Neural progenitor cell (in vitro differentiated cells): ENCODE data around the gene METTL23. TPM values are rescaled to one million over a fixed set of nuclear protein-coding genes. Genes with fewer than 3 reads are reported as not detected.

Experiments used
- DNase-seq: peaks from one replicate; pipeline ENCODE4 v3.0.0-alpha.2; 2016; ENCODE audit warnings: low spot score
- H2AFZ ChIP-seq: fragments of 200-600 bp; sonication (generic); replicated peaks from 2 replicates; pipeline ENCODE4 v1.6.1; 2016; ENCODE audit warnings: antibody characterized with exemption
- H3F3A ChIP-seq: fragments of 200-600 bp; sonication (generic); 2 replicates; pipeline ENCODE4 v1.6.1; 2016; ENCODE audit warnings: antibody characterized with exemption, low read depth
- H3K27ac ChIP-seq: fragments of 200-600 bp; sonication (generic); 2 replicates; pipeline ENCODE4 v1.5.1; 2016; ENCODE audit warnings: mild to moderate bottlenecking
- H3K27me3 ChIP-seq: fragments of 200-600 bp; sonication (generic); 2 replicates; pipeline ENCODE4 v1.6.1; 2016; ENCODE audit warnings: mild to moderate bottlenecking, moderate library complexity
- H3K36me3 ChIP-seq: fragments of 200-600 bp; sonication (generic); 2 replicates; pipeline ENCODE4 v1.5.1; 2016
- H3K4me1 ChIP-seq: fragments of 200-600 bp; sonication (generic); 2 replicates; pipeline ENCODE4 v1.6.1; 2016; ENCODE audit warnings: mixed run types
- H3K4me2 ChIP-seq: fragments of 200-600 bp; sonication (generic); 2 replicates; pipeline ENCODE4 v1.6.1; 2016
- H3K4me3 ChIP-seq: fragments of 200-600 bp; sonication (generic); 2 replicates; pipeline ENCODE4 v1.5.1; 2016
- H3K79me2 ChIP-seq: fragments of 200-600 bp; sonication (generic); 2 replicates; pipeline ENCODE4 v1.6.1; 2016; ENCODE audit warnings: low read depth
- H3K9ac ChIP-seq: fragments of 200-600 bp; sonication (generic); 2 replicates; pipeline ENCODE4 v1.6.1; 2016
- H3K9me3 ChIP-seq: fragments of 200-600 bp; sonication (generic); 2 replicates; pipeline ENCODE4 v1.5.1; 2016; ENCODE audit warnings: low read depth
- H4K20me1 ChIP-seq: fragments of 200-600 bp; sonication (generic); 2 replicates; pipeline ENCODE4 v1.6.1; 2016; ENCODE audit warnings: low read depth
- H3K27ac Mint-ChIP-seq: 3 replicates; pipeline ENCODE4 v1.8.0; 2021; ENCODE audit warnings: mixed read lengths
- H3K27me3 Mint-ChIP-seq: 2 replicates; pipeline ENCODE4 v1.8.0; 2022; ENCODE audit warnings: low read depth, mild to moderate bottlenecking, inconsistent platforms, moderate library complexity, mixed read lengths; ENCODE audit not compliant: insufficient read depth
- H3K36me3 Mint-ChIP-seq: 3 replicates; pipeline ENCODE4 v1.8.0; 2021; ENCODE audit warnings: mixed read lengths
- H3K4me1 Mint-ChIP-seq: 3 replicates; pipeline ENCODE4 v1.8.0; 2021; ENCODE audit warnings: mixed read lengths
- H3K4me3 Mint-ChIP-seq: 3 replicates; pipeline ENCODE4 v1.8.0; 2021; ENCODE audit warnings: mild to moderate bottlenecking, moderate library complexity, mixed read lengths
- H3K9me3 Mint-ChIP-seq: 3 replicates; pipeline ENCODE4 v1.8.0; 2020; ENCODE audit warnings: mixed read lengths
- EZH2 ChIP-seq: fragments of 200-600 bp; sonication (generic); IDR thresholded peaks from 2 replicates; pipeline ENCODE4 v1.6.1; 2017; ENCODE audit warnings: antibody characterized with exemption, mild to moderate bottlenecking, moderate library complexity
- EZH2phosphoT487 ChIP-seq: fragments of 200-600 bp; sonication (generic); IDR thresholded peaks from 2 replicates; pipeline ENCODE4 v1.6.1; 2017; ENCODE audit warnings: antibody characterized with exemption
- total RNA-seq: library from RNA; depleted of rRNA; stranded (reverse); fragments of >200 nt; gene quantifications from 2 replicates; pipeline ENCODE4 v1.2.3, GENCODE V29; 2015; ENCODE audit warnings: low replicate concordance
- TF ChIP-seq, protein P1 (sequence below): fragments of 200-600 bp; sonication (generic); IDR thresholded peaks from 2 replicates; pipeline ENCODE4 v1.5.1; 2017; ENCODE audit warnings: antibody characterized with exemption, mild to moderate bottlenecking

The METTL23 gene
- total RNA-seq, 1 donor from 2014 or later = 38.1 TPM

DNA sequence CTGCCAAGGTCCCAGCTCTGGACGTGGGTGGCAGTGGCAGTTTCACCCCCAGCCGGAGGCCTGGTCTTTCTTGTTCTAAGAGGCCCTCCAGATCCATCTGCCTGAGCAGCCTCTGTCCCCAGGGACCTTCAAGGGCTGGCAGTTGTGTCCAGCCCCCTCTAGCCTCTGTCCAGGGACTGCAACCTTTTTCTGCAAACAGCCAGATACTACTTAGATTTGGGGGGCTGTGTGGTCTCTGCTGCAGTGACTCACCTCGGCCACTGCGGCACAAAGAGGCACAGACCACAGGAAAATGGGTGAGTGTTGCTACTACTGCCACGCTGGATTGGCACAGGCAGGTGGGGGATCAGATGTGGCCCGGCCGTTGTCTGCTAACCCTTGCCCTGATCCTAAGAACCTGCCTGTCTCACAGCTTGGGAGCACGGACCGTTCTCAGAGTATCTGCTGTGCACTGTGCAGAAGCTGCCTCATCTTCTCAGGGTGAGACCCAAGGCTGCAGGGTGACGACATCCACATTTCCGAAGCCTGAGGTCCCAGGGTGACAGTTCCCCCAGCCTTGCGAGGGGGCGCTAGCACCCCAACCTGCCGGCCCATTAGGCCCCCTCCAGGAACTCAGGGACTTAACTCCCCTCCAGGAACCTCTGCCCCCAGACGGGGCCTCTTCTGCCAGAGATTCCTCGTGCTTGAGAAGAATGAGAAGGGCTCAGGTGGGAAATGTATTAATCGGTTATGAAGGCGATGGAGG lies 43.5 kb upstream of the METTL23 start:
- Mint-ChIP-seq H3K4me1 (peaks cover 39% of the 10 kb centered on the region), H3K9me3 (no peaks in the 10 kb centered on the region), H3K27me3 (peaks cover 4% of the 10 kb centered on the region), H3K27ac (peak overlapping the region; percentile 57), H3K36me3 (no peaks in the 10 kb centered on the region), H3K4me3 (no peak overlapping the region)
- H3K4me3 ChIP-seq = no peak overlapping the region
- H3K36me3 ChIP-seq = no peaks in the 10 kb centered on the region
- H3K9ac ChIP-seq = no peak overlapping the region
- H3K27ac ChIP-seq = no peak overlapping the region
- no peaks in the 10 kb centered on the region for H3K27me3 ChIP-seq
- peak overlapping the region; percentile 45 for H3K4me2 ChIP-seq
- H2AFZ ChIP-seq = no peak overlapping the region
- TF ChIP-seq EZH2 = no peak
- TF ChIP-seq, protein P1, sequence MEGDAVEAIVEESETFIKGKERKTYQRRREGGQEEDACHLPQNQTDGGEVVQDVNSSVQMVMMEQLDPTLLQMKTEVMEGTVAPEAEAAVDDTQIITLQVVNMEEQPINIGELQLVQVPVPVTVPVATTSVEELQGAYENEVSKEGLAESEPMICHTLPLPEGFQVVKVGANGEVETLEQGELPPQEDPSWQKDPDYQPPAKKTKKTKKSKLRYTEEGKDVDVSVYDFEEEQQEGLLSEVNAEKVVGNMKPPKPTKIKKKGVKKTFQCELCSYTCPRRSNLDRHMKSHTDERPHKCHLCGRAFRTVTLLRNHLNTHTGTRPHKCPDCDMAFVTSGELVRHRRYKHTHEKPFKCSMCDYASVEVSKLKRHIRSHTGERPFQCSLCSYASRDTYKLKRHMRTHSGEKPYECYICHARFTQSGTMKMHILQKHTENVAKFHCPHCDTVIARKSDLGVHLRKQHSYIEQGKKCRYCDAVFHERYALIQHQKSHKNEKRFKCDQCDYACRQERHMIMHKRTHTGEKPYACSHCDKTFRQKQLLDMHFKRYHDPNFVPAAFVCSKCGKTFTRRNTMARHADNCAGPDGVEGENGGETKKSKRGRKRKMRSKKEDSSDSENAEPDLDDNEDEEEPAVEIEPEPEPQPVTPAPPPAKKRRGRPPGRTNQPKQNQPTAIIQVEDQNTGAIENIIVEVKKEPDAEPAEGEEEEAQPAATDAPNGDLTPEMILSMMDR = peak; percentile 58
- DNase-seq = peak; percentile 64
- no peaks in the 10 kb centered on the region for H3K9me3 ChIP-seq
- H4K20me1 ChIP-seq = no peaks in the 10 kb centered on the region
- no peaks in the 10 kb centered on the region for H3K79me2 ChIP-seq
- H3F3A ChIP-seq = peaks cover 3% of the 10 kb centered on the region
- peaks cover 20% of the 10 kb centered on the region for H3K4me1 ChIP-seq

DNA sequence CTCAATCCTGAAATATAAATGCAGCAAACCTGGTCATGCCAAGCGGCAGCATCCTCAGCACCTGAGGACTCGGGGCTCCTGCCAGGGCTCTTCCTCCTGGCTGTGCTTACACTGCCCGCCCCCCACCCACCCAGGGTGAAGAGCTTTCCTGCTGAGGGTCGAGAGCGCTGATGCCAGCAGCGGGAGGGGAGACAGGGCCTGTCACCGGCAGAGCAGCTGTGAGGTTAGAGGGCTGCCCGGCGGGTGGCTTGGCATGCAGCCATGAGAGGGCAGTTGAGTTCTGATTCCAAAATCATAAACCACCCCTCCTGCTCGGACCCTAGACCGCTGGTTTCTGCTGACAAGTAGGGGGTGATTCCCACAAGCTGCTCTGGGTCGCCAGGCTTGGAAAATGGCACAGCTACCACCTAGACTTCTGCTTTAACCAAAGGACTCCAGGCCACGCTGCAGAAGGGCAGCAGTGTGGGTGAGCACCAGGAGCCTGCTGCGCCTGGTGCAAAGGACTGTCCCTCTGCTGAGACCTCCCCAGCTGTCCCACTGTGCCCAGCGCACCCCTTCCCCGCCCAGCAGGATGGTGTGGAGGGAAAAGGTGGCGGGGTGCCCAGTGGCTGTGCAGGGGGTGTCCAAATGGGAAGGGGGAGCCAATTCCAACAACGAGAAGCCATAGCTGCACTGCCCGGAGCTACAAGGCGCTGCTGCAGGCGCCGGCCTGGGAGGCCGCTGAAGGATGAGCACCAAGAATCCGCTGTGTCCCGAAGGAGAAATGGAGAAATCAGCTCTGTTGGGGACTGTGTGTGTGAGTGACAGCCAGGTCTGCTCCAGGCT lies 42.5 kb upstream of the METTL23 start:
- H3K4me1 Mint-ChIP-seq = peaks cover 46% of the 10 kb centered on the region
- Histone ChIP-seq H3K4me3 (no peak overlapping the region), H2AFZ (no peak overlapping the region), H3K9me3 (no peaks in the 10 kb centered on the region), H3K27me3 (no peaks in the 10 kb centered on the region), H3K4me2 (peak overlapping the region; percentile 45), H3F3A (peaks cover 3% of the 10 kb centered on the region), H3K79me2 (no peaks in the 10 kb centered on the region), H3K27ac (no peak overlapping the region), H3K4me1 (peaks cover 20% of the 10 kb centered on the region), H3K36me3 (no peaks in the 10 kb centered on the region), H4K20me1 (peaks cover 4% of the 10 kb centered on the region), H3K9ac (no peak overlapping the region)
- TF ChIP-seq EZH2 = no peak
- TF ChIP-seq EZH2phosphoT487 = no peak
- TF ChIP-seq, protein P1 = no peak
- H3K9me3 Mint-ChIP-seq = no peaks in the 10 kb centered on the region
- no peak overlapping the region for H3K4me3 Mint-ChIP-seq
- no peaks in the 10 kb centered on the region for H3K36me3 Mint-ChIP-seq
- peaks cover 10% of the 10 kb centered on the region for H3K27me3 Mint-ChIP-seq
- no peak overlapping the region for H3K27ac Mint-ChIP-seq
- no peak for DNase-seq

- Mint-ChIP-seq H3K9me3 (no peaks in the 10 kb centered on the region), H3K27ac (no peak overlapping the region), H3K36me3 (no peaks in the 10 kb centered on the region), H3K27me3 (peaks cover 11% of the 10 kb centered on the region), H3K4me3 (no peak overlapping the region), H3K4me1 (peaks cover 46% of the 10 kb centered on the region)
- H3K4me2 ChIP-seq = no peak overlapping the region
- no peaks in the 10 kb centered on the region for H3K9me3 ChIP-seq
- peaks cover 20% of the 10 kb centered on the region for H3K4me1 ChIP-seq
- TF ChIP-seq EZH2 (no peak), EZH2phosphoT487 (no peak)
- TF ChIP-seq, protein P1 = no peak
- peaks cover 4% of the 10 kb centered on the region for H4K20me1 ChIP-seq
- H3K9ac ChIP-seq = no peak overlapping the region
- H3K27ac ChIP-seq = no peak overlapping the region
- no peak for DNase-seq
- peaks cover 3% of the 10 kb centered on the region for H3F3A ChIP-seq
- no peak overlapping the region for H3K4me3 ChIP-seq
- no peaks in the 10 kb centered on the region for H3K79me2 ChIP-seq
- no peaks in the 10 kb centered on the region for H3K27me3 ChIP-seq
- no peaks in the 10 kb centered on the region for H3K36me3 ChIP-seq
- H2AFZ ChIP-seq = no peak overlapping the region
Measured at GRCh38 chr17:76684756-76685155, 41.9 kb upstream of the METTL23 start.
